Right ventricle myocardium inferior (tissue), 1 donor: ENCODE measurements around the gene PLD1. TPM values are rescaled to one million over a fixed set of nuclear protein-coding genes. Genes with fewer than 3 reads are reported as not detected.
A peak's percentile ranks its signal among the peaks of the same experiment; 100 is the strongest.
"Not testable (repeated sequence)": the region's sequence is repeated elsewhere in the genome, so short reads cannot be mapped to it uniquely, and the experiment has no call there.

Experiments
- ATAC-seq: fragments of 200-7000 bp; cut with Tn5 transposase; one replicate; pipeline ENCODE4 v1.9.1; 2020; ENCODE audit warnings: mild to moderate bottlenecking, moderate library complexity
- DNase-seq: peaks from one replicate; pipeline ENCODE4 v3.0.0; 2021; ENCODE audit errors: missing footprints
- intact Hi-C: fragments of 100-400 bp; cut with DNase I; formaldehyde crosslinking; loops from one replicate; pipeline ENCODE4 v1.11.0; 2022
- total RNA-seq: library from RNA; stranded (reverse); fragmentation: NEBNext Ultra II Directional; extraction: Animal tissue kit (Norgen Biotek cat#: 25700); gene quantifications from one replicate; pipeline ENCODE4 v1.2.1, GENCODE V29; 2021
- donor health status: DM: no; HTN: yes; CAD: no; lungs with severe emphysema.

PLD1 gene
- total RNA-seq, 1 donor from 2014 or later: 78.0 TPM

DNA sequence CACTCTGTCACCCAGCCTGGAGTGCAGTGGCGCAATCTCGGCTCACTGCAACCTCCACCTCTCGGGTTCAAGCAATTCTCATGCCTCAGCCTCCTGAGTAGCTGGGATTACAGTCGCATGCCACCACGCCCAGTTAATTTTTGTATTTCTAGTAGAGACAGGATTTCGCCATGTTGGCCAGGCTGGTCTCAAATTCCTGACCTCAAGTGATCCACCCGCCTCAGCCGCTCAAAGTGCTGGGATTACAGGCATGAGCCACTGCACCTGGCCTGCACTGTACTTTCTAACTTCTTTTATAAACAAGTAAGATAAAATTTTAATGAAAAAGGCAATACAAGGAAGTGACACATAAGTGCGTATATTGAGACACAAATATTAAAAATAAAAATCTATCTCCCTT lies 117.7 kb downstream of the PLD1 start:
- intact Hi-C loops, ATAC-seq, DNase-seq: not testable (repeated sequence)

DNA sequence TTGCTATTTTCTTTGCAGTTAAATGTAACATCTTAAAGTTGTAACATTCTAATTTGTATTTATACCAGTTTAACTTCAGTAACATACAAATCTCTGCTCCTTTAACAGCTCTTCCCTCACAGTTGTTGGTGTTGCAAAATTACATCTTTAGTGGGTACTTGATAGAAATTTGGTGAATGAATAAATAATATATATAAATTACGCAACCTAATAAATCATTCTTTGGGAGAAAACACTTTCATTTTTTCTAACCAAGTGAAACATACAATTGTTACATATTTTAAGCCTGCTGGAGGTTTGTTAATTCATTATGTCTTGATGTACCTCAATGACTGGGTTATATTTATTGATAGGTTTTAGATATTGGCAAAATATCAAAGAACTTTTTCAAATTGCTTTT lies 118.8 kb downstream of the PLD1 start:
- no peak for ATAC-seq
- DNase-seq: no peak
- intact Hi-C loops: no loop called here

DNA sequence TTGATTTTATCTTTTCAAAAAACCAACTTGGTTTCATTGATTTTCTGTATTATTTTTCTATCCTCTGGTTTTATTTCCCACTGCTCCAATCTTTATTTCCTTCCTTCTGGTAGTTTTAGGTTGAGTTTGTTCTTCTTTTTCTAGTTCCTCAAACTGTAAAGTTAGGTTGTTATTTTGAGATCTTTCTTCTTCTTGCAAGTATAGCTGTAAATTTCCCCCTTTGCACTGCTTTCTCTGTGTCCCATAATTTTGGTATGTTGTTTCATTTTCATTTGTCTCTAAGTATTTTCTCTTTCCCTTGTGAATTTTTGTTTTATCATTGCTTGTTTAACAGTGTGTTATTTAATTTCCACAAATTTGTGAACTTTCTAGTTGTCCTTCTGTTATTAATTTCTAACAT lies 120.0 kb downstream of the PLD1 start:
- ATAC-seq (no peak), DNase-seq (no peak)
- intact Hi-C loops: no loop called here

DNA sequence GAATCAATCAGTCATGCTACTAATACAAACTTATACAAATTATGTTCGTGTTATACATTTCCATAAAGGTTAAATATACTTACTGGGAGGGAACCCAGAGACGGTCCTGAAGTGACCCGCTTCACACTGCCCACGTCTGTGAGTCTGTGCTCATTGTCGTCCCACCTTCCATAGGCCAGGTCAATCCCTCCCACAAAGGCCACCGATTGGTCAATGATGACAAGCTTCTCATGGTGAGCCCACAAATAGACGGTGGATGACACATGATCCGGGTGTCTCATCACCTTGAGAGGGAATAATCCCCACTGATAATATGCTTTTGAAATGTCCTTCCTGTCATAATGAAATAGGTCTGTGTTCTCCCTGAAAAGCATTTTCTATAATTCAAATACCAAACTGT lies 121.7 kb downstream of the PLD1 start:
- no peak for DNase-seq
- intact Hi-C loops: loop anchor here (5.0 kb wide), 1 partner anchor 54 kb away; no protein-coding TSS in a partner anchor

DNA sequence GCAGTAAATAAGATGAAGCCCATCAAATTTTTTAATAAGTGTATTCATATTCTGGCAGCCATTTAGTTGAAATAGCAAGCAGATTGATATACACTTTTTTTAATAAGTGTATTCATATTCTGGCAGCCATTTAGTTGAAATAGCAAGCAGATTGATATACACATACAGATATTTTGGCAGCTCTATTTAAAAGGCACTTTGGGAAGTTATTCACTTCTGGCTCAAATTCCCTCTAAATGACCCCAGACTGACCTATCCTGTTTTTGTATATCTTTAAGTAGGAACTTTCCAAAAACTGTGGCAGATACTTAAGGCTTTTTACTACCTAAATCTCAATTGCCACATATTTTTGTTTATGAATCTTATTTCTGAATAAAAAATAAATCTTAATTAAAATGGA lies 122.3 kb downstream of the PLD1 start:
- no peak for DNase-seq
- intact Hi-C loops: loop anchor here (5.0 kb wide), 1 partner anchor 54 kb away; no protein-coding TSS in a partner anchor
- no peak for ATAC-seq

More for the DNA sequence above, 121.7 kb downstream of the PLD1 start:
- ATAC-seq: peak; percentile 43

DNA sequence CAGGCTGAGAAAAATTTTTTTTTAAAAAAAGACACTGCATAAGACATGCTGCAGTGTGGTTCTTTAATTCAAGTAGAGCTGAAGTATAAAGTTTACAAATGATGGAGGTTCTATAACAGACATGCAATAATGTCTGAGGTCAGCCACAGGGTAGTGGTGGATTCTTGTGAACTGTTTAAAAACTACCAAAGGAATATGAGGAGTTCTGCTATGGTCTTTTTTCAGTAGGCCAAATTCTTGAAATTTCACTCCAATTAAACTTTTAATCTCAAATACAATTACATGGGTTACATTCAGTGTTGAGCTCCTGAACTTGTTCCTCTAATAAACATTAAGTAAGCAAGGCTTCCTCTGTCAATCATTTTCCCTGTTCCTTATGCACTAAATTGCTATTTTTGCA lies 122.7 kb downstream of the PLD1 start:
- ATAC-seq: no peak
- DNase-seq: no peak

DNA sequence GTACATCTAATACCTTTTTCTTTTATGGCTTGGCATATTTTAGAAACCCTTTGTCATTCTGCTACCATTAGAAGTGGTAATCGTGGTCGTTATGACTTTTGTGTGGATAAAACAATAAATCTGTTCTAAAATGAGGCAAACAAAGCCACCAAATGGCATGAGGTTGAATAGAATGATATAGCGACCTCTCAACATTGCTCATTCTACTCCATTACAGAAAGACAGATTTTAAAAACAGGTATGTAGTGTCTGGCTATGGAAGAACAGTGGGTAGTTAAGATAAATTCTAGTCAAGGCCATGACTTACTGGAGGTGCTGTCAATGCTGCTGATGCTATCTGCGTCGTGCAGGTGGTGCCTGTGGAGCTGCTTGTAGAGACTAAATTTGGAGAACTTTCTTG lies 123.2 kb downstream of the PLD1 start:
- intact Hi-C loops: loop anchor here (5.0 kb wide), 1 partner anchor 55 kb away; no protein-coding TSS in a partner anchor
- DNase-seq: no peak
- ATAC-seq: no peak

More for the DNA sequence above, 122.7 kb downstream of the PLD1 start:
- intact Hi-C loops: loop anchor here (5.0 kb wide), 1 partner anchor 55 kb away; no protein-coding TSS in a partner anchor

DNA sequence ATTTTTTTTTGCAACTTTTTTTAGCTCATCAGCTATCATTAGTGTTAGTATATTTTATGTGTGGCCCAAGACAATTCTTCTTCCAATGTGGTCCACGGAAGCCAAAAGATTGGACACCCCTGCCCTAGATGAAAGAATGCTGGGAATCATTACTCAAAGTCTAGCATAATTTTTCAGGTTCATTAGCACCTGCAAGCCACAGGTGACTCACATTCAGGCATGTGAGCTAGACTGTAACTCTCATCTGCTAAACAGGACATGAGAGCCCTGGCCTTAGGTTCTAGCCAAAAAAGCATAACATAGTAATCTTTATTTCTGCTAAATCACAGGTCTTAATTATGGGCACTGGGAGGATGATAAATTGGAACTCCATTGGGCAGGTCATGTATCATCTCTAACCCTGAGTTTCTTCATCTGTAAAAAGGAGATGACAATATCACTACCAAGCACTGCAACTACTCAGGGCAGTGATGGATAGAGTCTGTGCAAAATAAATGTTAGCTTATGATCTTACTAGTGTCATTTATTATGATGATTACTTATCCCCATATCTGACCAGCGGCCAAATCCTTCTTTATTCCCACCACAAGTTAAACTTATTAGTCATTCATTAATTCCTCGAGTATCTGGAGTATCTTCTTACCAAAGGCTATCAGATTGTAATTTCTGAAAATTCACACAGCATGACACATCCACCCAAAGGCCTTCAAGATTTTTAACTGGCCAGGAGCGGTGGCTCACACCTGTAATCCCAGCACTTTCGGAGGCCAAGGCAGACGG lies 125.0 kb downstream of the PLD1 start:
- intact Hi-C loops: loop anchor here (5.0 kb wide), 1 partner anchor 57 kb away; no protein-coding TSS in a partner anchor
- no peak for ATAC-seq

DNA sequence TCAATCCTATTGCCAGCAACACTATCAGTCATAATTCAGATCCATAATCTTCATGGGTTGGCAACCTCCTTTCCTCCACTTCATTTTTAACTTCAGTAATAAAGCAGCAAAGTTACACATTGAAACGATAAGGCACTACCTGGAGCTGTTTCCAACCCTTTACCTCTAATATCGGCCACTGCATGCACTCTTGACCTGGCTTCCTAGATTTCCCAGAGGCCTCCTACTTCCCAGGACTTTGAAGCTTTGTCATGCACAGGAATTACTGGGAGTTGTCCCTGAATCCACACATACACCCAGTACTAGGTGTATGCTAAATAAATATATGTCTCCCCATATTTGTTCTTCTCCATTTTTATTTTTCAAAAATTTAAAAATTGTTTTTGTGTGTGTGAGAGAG lies 126.1 kb downstream of the PLD1 start:
- intact Hi-C loops: no loop called here
- DNase-seq (no peak), ATAC-seq (no peak)

More for the DNA sequence above, 125.0 kb downstream of the PLD1 start:
- no peak for DNase-seq

DNA sequence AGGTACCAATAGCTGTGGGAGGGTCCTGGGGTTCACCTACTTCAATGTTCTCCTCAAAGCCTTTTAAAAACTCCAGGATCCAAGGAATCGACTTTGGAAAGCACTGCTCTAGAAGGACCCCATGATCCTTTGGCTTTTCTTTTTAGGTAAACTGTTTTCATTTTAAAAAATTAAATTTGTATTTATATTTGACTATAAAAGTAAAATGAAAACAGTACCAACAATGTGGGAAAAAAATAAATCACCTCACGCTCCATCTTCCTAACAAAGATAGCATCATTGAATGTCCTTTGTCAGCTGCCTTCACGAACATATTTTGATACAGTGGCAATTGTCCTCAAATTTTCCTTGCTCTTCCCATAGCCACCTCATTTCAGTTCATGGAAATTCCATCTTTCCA lies 127.5 kb downstream of the PLD1 start:
- intact Hi-C loops: no loop called here
- ATAC-seq: no peak

DNA sequence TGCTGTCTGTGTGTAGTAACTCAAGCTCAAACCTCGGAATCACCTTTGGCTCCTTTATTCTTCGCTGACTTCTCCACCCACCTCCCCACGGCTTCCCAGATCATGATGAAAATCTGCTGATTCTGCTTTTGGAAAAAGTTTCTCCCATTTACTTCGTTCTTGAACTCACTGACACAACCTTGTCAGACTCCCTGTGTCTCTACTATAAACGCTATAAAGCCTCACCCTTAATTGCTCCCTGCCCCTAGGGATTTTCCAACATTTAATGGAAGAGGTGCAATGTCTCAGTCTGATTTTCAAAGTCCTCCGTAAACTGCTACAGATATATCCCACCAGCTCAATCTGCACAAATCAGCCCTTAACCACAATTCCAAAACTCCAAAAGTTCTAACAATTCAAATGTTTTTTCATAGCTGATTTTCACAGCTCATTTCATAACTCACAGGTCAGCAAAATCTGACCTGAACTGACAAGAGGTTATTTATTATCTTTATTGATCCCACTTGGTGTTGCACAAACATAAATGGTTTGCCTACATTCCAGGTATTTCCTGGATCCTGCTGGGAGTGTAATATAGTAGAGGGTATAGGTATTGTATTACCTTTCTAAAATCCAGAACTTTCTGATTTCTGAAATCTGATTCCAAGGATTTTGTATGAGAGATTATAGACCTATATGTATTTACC lies 129.4 kb downstream of the PLD1 start:
- intact Hi-C loops: no loop called here
- DNase-seq: no peak
- ATAC-seq: no peak

More for the DNA sequence above, 127.5 kb downstream of the PLD1 start:
- no peak for DNase-seq

DNA sequence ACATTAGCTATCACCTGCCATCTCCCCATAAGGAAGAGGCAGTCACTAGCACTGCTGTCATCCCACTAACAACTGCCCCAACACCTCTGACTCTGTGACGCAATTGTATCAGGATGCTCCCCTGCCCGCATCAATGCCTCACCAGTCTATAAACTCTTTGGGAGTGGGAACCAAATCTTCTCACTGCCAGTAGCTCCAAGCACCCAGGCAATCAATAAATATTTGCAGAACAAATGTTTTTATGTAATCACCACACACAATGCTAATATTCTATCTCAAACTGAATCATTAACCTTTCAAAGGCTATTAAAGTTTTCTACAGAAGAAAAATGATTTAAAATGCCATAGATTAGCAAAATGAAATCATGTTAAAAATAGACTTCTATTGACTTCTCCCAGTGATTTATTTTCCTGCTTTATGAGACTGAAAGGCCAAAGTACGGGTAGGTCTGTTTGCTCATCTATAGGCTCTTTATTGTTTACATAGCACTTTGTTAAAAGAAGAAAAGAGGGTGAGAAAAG lies 131.3 kb downstream of the PLD1 start:
- DNase-seq: no peak
- intact Hi-C loops: no loop called here
- ATAC-seq: no peak

DNA sequence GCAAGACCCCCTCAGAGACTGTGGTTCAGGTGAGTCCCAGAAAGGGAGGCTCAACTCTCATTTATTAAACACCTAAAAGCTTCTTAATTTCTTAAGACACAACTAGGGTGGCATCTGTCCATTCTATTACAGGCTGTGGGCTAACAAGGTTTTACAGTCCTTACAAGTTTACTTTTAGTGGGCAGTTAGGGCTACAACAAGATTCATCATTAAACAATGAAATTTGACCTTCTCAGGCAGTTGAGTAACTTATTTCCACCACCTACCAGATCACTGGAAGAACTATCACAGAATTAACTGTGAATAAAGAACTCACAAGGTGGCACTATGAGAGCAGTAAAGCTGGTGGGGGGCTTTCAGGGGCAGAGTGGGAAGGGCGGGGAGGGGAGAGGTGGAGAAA lies 132.6 kb downstream of the PLD1 start:
- intact Hi-C loops: no loop called here
- ATAC-seq (no peak), DNase-seq (no peak)

DNA sequence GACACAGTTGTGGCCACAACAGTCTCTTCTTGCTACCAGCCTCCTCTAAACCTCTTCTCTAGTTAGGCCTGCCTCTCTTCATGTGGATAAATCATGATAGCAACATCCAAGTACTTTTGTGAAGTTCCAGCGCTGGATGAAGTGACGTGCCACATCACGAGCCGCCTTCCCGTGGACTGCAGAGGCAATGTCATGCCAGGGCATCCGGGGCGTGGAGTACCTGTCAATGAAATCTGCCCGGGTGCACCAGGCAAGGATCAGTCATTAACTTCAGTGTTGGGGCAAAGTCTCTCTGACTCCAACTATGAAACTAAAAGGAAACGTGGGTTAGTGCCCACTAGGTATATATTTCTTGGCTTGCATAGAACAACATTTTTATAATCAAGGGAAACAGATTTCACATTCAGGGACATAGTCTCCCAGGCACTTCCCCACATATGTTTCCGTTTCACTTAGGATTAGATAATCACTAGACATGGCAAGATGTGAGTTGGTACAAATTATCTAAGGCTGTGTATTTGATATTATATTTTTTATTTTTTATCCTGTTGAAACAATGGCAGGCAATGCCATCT lies 133.6 kb downstream of the PLD1 start:
- ATAC-seq: peak; percentile 63
- peak; percentile 72 for DNase-seq
- intact Hi-C loops: no loop called here

DNA sequence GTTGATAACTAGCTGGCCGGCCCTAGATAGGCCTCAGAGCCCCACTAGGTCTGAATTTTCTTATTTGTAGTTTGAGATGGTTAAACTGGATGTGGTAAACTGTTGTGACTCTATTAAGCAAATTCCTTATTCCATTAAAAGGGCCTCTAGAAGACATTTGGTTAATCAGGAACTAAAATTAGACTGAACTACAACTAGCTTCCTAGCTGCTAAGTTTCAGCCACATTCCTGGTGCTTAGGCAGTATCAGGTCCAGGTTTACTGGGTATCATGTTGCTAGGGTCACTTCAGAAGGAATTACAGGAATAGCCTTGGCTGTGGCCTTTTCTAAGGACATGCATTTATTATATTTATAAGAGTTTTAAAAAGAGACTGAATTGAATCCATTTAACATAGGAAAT lies 136.3 kb downstream of the PLD1 start:
- intact Hi-C loops: no loop called here
- peak; percentile 59 for ATAC-seq

DNA sequence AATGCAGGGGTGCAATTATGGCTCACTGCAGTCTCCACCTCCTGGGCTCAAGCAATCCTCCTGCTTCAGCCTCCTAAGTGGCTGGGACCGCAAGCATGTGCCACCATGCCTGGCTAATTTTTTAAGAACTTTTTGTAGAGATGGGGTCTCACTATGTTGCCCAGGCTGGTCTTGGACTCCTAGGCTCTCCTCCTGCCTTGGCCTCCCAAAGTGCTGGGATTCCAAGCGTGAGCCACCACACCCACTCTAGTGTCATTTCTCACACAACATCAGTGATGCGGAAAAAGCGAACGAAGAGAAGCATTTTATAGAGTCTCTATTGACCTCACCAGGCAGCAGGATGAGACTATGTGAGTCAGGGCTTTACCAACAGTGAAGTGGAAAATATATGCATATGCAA lies 137.7 kb downstream of the PLD1 start:
- ATAC-seq: no peak
- intact Hi-C loops: no loop called here
- no peak for DNase-seq

More for the DNA sequence above, 136.3 kb downstream of the PLD1 start:
- no peak for DNase-seq

DNA sequence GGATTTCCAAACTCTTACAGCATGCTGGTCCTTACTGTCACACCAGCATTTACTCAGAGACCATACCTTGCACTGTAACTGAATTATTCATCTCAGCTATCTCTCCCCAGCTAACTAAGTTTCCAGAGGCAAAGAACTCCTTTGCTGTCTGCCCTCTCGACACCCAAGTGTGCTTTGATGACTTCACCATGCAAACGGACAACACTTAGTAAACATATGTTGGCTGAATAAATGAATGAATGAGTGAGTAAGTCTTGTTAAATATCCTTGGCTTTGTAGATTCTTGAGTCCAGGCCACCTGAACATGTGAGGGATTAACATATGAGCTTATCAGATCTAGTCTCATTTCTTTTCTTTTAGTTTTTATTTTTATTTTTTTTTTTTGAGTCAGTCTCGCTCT lies 138.2 kb downstream of the PLD1 start:
- intact Hi-C loops: no loop called here
- DNase-seq (no peak), ATAC-seq (no peak)

DNA sequence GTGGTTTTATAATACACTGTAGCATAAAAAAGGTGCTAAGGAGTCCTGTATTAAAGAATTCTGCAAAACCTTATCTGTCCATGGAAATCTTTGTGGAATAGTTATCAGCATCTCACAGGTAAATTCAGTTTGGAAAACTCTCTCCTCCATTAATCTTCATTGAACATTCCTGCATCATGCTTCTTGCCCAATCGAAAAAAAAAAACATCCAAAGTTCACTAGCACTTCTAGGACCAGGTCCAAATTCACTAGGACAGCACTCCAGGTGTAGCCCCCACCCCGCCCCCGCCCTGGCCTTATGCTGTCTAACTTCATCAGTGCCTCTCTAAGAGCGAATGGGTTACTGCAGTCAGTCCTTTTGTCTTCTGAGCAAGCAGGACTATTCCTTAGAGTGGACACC lies 138.6 kb downstream of the PLD1 start:
- ATAC-seq: no peak
- intact Hi-C loops: no loop called here
- DNase-seq: no peak

DNA sequence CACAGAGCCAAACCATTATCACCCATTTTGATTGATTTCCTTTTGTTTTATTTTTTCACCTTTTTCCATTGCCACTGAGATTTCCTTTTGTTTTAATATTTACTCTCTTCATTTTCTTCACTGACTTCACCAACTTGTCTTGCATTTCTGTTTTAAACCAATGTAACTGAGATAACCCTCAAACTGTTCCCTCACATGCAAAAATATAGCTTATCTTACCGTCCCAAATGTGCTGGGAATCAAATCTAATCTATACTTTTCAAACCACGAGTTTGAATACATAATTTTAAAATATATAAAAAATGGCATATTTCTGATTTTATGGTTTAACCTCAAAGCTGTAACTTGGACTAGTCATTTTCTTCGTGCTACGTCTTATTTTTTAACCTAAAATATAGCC lies 143.8 kb downstream of the PLD1 start:
- no peak for ATAC-seq
- no peak for DNase-seq
- intact Hi-C loops: no loop called here
